Esophagus squamous epithelium (tissue), 5 donors: Measurements from ENCODE around the gene VAT1L. TPM values are rescaled to one million over a fixed set of nuclear protein-coding genes. Genes with fewer than 3 reads are reported as not detected.

Experiments used
- DNase-seq: peaks from one replicate; lab custom pipeline; 2025; lab: John Stamatoyannopoulos, UW
- H3K27ac ChIP-seq, 4 donors: fragments of 200-600 bp; sonication (generic); one replicate each; pipeline ENCODE4 v1.5.1; 2016 to 2019; ENCODE audit warnings: mild to moderate bottlenecking in 1 of 4
- H3K27me3 ChIP-seq, 4 donors: fragments of 200-600 bp; sonication (generic); 1 replicate in 3 of 4; 2 replicates in 1 of 4; pipeline versions ENCODE4 v1.5.1 to v1.6.0; 2017 to 2021; ENCODE audit warnings: antibody characterized with exemption in 1 of 4
- H3K36me3 ChIP-seq, 3 donors: fragments of 200-600 bp; sonication (generic); one replicate each; pipeline ENCODE4 v1.5.1; 2016 to 2019
- H3K4me1 ChIP-seq, 3 donors: fragments of 200-600 bp; sonication (generic); one replicate each; pipeline ENCODE4 v1.5.1; 2017 to 2019
- H3K4me3 ChIP-seq, 4 donors: fragments of 200-600 bp; sonication (generic); 1 replicate in 3 of 4; 2 replicates in 1 of 4; pipeline ENCODE4 v1.5.1; 2016 to 2019; ENCODE audit warnings: mild to moderate bottlenecking in 2 of 4, moderate library complexity in 1 of 4
- H3K9me3 ChIP-seq, 3 donors: fragments of 200-600 bp; sonication (generic); one replicate each; pipeline ENCODE4 v1.5.1; 2016 to 2019
- CTCF ChIP-seq, 6 experiments: fragments of 450-650 bp in 4 of 6; fragments of 200-600 bp in 2 of 6; sonication (generic) in 2 of 6; IDR thresholded peaks; one replicate each; pipeline ENCODE4 v1.5.1; 2016 to 2019; ENCODE audit warnings: antibody characterized with exemption in 6 of 6, mild to moderate bottlenecking in 4 of 6, moderate library complexity in 4 of 6
- POLR2A ChIP-seq, 4 donors: fragments of 450-650 bp; IDR thresholded peaks; one replicate each; pipeline ENCODE4 v1.6.1; 2017; ENCODE audit warnings: antibody characterized with exemption in 4 of 4, mild to moderate bottlenecking in 4 of 4, moderate library complexity in 3 of 4
- WGBS, 2 donors: methylation state at CpG; one replicate each; pipeline ENCODE4 v1.1.5; 2018; 5-methylcytosine and 5-hydroxymethylcytosine counted together
- intact Hi-C: fragments of 100-400 bp; cut with DNase I; formaldehyde crosslinking; loops from one replicate; pipeline ENCODE4 v1.15.0; 2022
- total RNA-seq, 4 donors: library from RNA; depleted of rRNA; stranded (reverse); fragments of >200 nt; gene quantifications; one replicate each; pipeline ENCODE4 v1.1.0, GENCODE V29; 2016
- donor health status: DM: yes; HTN: yes; CAD: no.

Gene VAT1L
- total RNA-seq, 4 donors from 2014 or later, result 0.56 TPM; not detected in 3

GRCh38 chr16:77961814-77962213, 173.4 kb downstream of the VAT1L start:
- no peak for DNase-seq
- Histone ChIP-seq H3K27ac (no peak overlapping the region), H3K4me3 (no peak overlapping the region), H3K36me3 (no peaks in the 10 kb centered on the region), H3K4me1 (no peaks in the 10 kb centered on the region), H3K27me3 (peaks cover 0 to 15% (median 0%) of the 10 kb centered on the region in 4 donors), H3K9me3 (no peaks in the 10 kb centered on the region)
- intact Hi-C loops, result no loop called here
- TF ChIP-seq POLR2A (IDR thresholded peaks at IDR 0.05), result no peak
- no peak for TF ChIP-seq CTCF (IDR thresholded peaks at IDR 0.05)
- WGBS, 2 donors, result 80 to 85% methylated on average over 2 to 3 of the region's 3 CpGs

GRCh38 chr16:77962689-77963088, 174.3 kb downstream of the VAT1L start:
- 54 to 59% methylated on average over 3 of the region's 3 CpGs for WGBS, 2 donors
- Histone ChIP-seq H3K9me3 (no peaks in the 10 kb centered on the region), H3K27me3 (peaks cover 0 to 20% (median 0%) of the 10 kb centered on the region in 4 donors), H3K36me3 (no peaks in the 10 kb centered on the region), H3K4me1 (no peaks in the 10 kb centered on the region), H3K27ac (no peak overlapping the region), H3K4me3 (no peak overlapping the region)
- intact Hi-C loops, result no loop called here
- DNase-seq, result no peak
- TF ChIP-seq POLR2A (IDR thresholded peaks at IDR 0.05) (no peak), CTCF (IDR thresholded peaks at IDR 0.05) (no peak)

- peaks cover 0 to 20% (median 0%) of the 10 kb centered on the region in 4 donors for H3K27me3 ChIP-seq
- no peaks in the 10 kb centered on the region for H3K9me3 ChIP-seq
- DNase-seq, result no peak
- no peaks in the 10 kb centered on the region for H3K4me1 ChIP-seq
- TF ChIP-seq POLR2A (IDR thresholded peaks at IDR 0.05), result no peak
- no peak for TF ChIP-seq CTCF (IDR thresholded peaks at IDR 0.05)
- intact Hi-C loops, result no loop called here
- H3K36me3 ChIP-seq, result no peaks in the 10 kb centered on the region
- 45 to 46% methylated on average over 15 to 16 of the region's 16 CpGs for WGBS, 2 donors
- H3K27ac ChIP-seq, result no peak overlapping the region
- no peak overlapping the region for H3K4me3 ChIP-seq
Observed at GRCh38 chr16:77963185-77964044, 175.1 kb downstream of the VAT1L start.

GRCh38 chr16:77965346-77965745, 177.0 kb downstream of the VAT1L start:
- Histone ChIP-seq H3K9me3 (no peaks in the 10 kb centered on the region), H3K4me3 (no peak overlapping the region), H3K4me1 (no peaks in the 10 kb centered on the region), H3K27me3 (peaks cover 0 to 20% (median 0%) of the 10 kb centered on the region in 4 donors), H3K27ac (no peak overlapping the region), H3K36me3 (no peaks in the 10 kb centered on the region)
- no peak for DNase-seq
- intact Hi-C loops, result no loop called here
- WGBS, 2 donors, result 13% methylated on average over 1 of the region's 3 CpGs; no CpG with 5 or more reads in 1 of the 2 donors
- TF ChIP-seq POLR2A (IDR thresholded peaks at IDR 0.05) (no peak), CTCF (IDR thresholded peaks at IDR 0.05) (no peak)
